Measurements from ENCODE around the gene ZYX.

GRCh38 chr7:143382791-143383641, 1.9 kb downstream of the ZYX start:
- TF ChIP-seq CTCF (IDR thresholded peaks at IDR 0.05; ENCODE audit: insufficient read depth, low read depth, low read length): no peak
- TF ChIP-seq EZH2 (IDR thresholded peaks at IDR 0.05; ENCODE audit: insufficient read depth, low read length): no peak

Data from astrocyte (in vitro differentiated cells and primary cell).